Choroid plexus epithelial cell (primary cell): ENCODE data around the gene TMA7.
A peak's percentile ranks its signal among the peaks of the same experiment; 100 is the strongest.

Experiments
- DNase-seq: peaks from one replicate; pipeline ENCODE4 v3.0.0-alpha.2; 2010; ENCODE audit warnings: low read depth
- H3K4me3 ChIP-seq: 2 replicates; pipeline ENCODE4 v1.5.1; 2011; ENCODE audit warnings: low read depth, mild to moderate bottlenecking, control low read depth, low read length, moderate library complexity
- TF ChIP-seq, protein P1 (sequence below): conservative IDR thresholded peaks from 2 replicates; pipeline ENCODE4 v1.5.1; 2011; ENCODE audit warnings: low read depth, mild to moderate bottlenecking, control low read depth, inconsistent platforms, low read length, moderate library complexity

Gene TMA7

GRCh38 chr3:48464713-48465221 is 24.7 kb downstream of the TMA7 start:
- no peak for DNase-seq
- TF ChIP-seq, protein P1, sequence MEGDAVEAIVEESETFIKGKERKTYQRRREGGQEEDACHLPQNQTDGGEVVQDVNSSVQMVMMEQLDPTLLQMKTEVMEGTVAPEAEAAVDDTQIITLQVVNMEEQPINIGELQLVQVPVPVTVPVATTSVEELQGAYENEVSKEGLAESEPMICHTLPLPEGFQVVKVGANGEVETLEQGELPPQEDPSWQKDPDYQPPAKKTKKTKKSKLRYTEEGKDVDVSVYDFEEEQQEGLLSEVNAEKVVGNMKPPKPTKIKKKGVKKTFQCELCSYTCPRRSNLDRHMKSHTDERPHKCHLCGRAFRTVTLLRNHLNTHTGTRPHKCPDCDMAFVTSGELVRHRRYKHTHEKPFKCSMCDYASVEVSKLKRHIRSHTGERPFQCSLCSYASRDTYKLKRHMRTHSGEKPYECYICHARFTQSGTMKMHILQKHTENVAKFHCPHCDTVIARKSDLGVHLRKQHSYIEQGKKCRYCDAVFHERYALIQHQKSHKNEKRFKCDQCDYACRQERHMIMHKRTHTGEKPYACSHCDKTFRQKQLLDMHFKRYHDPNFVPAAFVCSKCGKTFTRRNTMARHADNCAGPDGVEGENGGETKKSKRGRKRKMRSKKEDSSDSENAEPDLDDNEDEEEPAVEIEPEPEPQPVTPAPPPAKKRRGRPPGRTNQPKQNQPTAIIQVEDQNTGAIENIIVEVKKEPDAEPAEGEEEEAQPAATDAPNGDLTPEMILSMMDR, result no peak
- H3K4me3 ChIP-seq, result no peak overlapping the region

- TF ChIP-seq, protein P1, result no peak
- H3K4me3 ChIP-seq, result no peak overlapping the region
These were observed 25.1 kb downstream of the TMA7 start for GRCh38 chr3:48465237-48465530.

DNA sequence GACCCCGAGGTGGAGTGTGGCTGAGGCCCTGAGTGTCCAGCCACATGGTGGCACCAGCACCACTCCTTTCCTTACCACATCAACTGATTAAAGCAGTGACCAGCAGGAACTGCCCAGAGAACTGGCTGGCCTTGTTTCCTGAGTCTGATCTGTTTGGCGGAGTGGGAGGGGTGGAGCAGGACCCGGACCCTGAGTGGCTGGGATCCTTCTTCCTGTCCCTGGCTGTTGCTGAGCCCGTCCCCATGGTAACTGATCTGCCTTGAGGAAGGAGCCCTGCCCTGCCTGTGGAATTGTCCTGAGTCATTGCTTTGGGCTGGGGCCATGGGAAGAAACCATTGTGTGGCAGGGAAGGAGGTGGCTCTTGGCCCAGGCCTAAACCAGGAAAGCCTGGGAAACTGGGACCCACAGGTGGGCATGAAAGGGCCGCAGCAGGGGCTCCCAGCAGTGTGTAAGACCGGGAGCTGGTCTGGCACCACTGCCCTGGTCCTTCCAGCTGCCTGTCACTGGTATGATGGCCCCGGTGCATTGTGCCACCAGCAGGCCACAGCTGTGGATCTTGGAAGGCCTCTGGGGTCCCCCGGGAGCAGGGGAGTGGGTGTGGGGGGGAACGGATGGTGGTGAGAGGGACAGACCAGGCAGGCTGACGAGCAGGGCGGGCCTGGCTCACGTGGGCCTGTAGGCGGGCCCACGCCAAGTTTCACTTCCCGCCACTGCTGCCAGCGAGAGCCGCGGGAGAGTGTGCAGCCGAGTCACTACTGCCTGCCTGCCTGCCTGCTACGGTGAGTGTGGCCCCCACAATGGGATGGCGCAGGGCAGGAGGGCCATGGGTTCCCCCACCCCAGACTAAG is 25.7 kb downstream of the TMA7 start:
- TF ChIP-seq, protein P1, result peak; percentile 72
- DNase-seq, result peak; percentile 100
- H3K4me3 ChIP-seq, result peak overlapping the region; percentile 56

More at GRCh38 chr3:48465237-48465530, 25.1 kb downstream of the TMA7 start:
- DNase-seq, result no peak

- no peak for DNase-seq
- TF ChIP-seq, protein P1, result no peak
- H3K4me3 ChIP-seq, result peak overlapping the region; percentile 56
These were observed 26.5 kb downstream of the TMA7 start for GRCh38 chr3:48466386-48467109.

- no peak for DNase-seq
- H3K4me3 ChIP-seq, result no peak overlapping the region
- TF ChIP-seq, protein P1, result no peak
These were observed 27.0 kb downstream of the TMA7 start for GRCh38 chr3:48467110-48467454.

DNA sequence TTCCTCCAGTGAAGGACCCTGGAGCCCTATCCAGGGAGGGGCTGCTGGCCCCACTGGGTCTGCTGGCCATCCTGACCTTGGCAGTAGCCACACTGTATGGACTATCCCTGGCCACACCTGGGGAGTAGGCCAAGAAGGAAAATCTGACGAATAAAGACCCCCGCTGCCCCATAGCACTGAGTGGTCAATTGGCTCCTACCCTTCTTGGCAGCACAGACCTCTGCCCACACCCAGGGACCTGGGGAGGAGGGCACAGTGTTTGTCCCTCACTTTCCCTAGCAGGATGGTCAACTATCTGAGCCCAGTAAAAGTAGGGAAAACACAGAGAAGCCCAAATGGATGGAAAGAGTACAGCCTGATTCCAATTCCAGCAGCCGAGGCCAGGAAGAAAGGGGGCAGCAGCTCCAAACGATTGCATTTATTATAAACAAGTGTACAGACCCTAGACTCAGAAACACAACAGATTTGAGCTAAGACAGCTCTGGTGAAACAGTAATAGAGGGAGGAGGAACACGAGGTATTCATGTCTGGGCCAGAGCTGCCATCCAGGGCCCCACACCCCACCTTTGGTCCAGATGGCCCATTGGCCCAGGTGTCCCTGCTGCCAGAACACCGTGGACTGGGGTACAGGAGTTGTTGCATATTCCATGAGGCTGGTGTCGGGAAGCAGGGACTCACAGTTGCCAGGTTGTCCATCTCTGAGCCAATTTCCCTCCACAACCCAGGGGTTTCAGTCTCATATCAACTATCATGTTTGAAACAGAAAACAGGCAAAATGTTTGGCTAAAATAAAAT is 27.6 kb downstream of the TMA7 start:
- DNase-seq, result no peak
- TF ChIP-seq, protein P1, result no peak
- no peak overlapping the region for H3K4me3 ChIP-seq
